Ishikawa (cell line): ENCODE data around the gene GRK1.

Experiments used
- CEBPB ChIP-seq: IDR thresholded peaks from 2 replicates; pipeline ENCODE4 v1.6.1; 2012
- CREB1 ChIP-seq: IDR thresholded peaks from 2 replicates; pipeline ENCODE4 v1.6.1; 2012; ENCODE audit warnings: low read depth
- EGR1 ChIP-seq: IDR thresholded peaks from 2 replicates; pipeline ENCODE4 v1.6.1; 2012
- EP300 ChIP-seq: IDR thresholded peaks from 2 replicates; pipeline ENCODE4 v1.6.1; 2012; ENCODE audit warnings: borderline replicate concordance
- FOXM1 ChIP-seq: IDR thresholded peaks from 2 replicates; pipeline ENCODE4 v1.6.1; 2012; ENCODE audit warnings: low read depth, borderline replicate concordance
- NFIC ChIP-seq: IDR thresholded peaks from 2 replicates; pipeline ENCODE4 v1.6.1; 2012
- RAD21 ChIP-seq: IDR thresholded peaks from 2 replicates; pipeline ENCODE4 v1.6.1; 2012; ENCODE audit warnings: low read depth
- REST ChIP-seq: IDR thresholded peaks from 2 replicates; pipeline ENCODE4 v1.6.1; 2012; ENCODE audit warnings: low read depth, mild to moderate bottlenecking
- TAF1 ChIP-seq: IDR thresholded peaks from 2 replicates; pipeline ENCODE4 v1.6.1; 2012; ENCODE audit warnings: low read depth, mild to moderate bottlenecking
- TCF12 ChIP-seq: IDR thresholded peaks from 2 replicates; pipeline ENCODE4 v1.6.1; 2012; ENCODE audit warnings: low read depth
- TEAD4 ChIP-seq: IDR thresholded peaks from 2 replicates; pipeline ENCODE4 v1.6.1; 2012
- YY1 ChIP-seq: IDR thresholded peaks from 2 replicates; pipeline ENCODE4 v1.6.1; 2012; ENCODE audit warnings: low read depth
- ZBTB7A ChIP-seq: IDR thresholded peaks from 2 replicates; pipeline ENCODE4 v1.6.1; 2012; ENCODE audit warnings: low read depth
- TF ChIP-seq, protein P1 (sequence below): IDR thresholded peaks from 2 replicates; pipeline ENCODE4 v1.6.1; 2012
- TF ChIP-seq, protein P2 (sequence below): IDR thresholded peaks from 2 replicates; pipeline ENCODE4 v1.6.1; 2012

GRK1 gene

GRCh38 chr13:113656003-113656588 lies 10.9 kb upstream of the GRK1 start:
- TF ChIP-seq CREB1 = no peak
- no peak for TF ChIP-seq ZBTB7A
- no peak for TF ChIP-seq CEBPB

DNA sequence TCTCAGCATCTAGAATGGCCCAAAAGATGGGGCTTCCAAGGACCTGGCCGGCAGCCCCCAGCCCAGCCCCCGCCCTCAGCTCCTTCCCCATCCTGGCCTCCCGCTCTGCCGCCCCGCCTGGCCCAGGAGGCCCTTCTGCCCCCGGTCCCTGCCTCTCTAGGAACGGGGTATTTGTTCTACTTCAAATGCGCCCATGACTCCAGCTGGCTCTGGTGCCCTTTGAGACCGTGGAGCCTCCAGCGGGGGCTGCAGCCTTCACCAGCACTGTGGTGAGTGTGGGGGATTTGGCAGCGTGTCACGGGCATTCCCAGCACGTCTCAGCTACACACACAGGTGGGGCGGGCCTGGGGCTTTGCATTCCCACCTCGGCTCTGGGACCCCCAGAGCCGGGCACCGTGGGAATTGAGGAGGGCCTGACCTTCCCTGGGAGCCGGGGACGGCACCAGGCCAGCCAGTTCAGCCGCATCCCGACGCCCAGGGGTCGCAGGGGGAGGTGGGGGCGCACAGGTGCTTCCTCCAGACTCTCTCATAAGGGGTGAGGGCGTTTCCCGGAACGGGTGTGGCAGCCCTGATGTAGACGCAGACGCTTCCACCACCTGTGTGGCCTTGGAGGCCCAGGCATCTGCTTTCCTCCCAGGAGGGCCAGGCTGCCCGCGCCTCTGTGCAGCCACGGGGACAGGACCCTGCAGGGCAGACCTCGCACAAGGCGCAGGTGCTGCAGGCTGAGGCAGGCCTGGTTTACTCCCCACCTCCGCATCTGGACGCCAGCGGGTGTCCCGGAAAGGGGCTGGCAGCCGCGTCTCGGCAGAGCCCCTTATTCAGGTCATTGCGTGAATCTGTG lies 10.0 kb upstream of the GRK1 start:
- TF ChIP-seq RAD21 = no peak
- no peak for TF ChIP-seq NFIC
- TF ChIP-seq REST = no peak
- TF ChIP-seq, protein P1, sequence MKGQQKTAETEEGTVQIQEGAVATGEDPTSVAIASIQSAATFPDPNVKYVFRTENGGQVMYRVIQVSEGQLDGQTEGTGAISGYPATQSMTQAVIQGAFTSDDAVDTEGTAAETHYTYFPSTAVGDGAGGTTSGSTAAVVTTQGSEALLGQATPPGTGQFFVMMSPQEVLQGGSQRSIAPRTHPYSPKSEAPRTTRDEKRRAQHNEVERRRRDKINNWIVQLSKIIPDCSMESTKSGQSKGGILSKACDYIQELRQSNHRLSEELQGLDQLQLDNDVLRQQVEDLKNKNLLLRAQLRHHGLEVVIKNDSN = no peak
- no peak for TF ChIP-seq EGR1
- TF ChIP-seq TAF1 = no peak
- TF ChIP-seq ZBTB7A = no peak
- no peak for TF ChIP-seq TCF12

- no peak for TF ChIP-seq TEAD4
- no peak for TF ChIP-seq CREB1
- TF ChIP-seq YY1 = no peak
- no peak for TF ChIP-seq EP300
- TF ChIP-seq NFIC = no peak
- TF ChIP-seq RAD21 = no peak
- TF ChIP-seq, protein P2, sequence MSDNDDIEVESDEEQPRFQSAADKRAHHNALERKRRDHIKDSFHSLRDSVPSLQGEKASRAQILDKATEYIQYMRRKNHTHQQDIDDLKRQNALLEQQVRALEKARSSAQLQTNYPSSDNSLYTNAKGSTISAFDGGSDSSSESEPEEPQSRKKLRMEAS = no peak
- no peak for TF ChIP-seq ZBTB7A
- TF ChIP-seq TCF12 = no peak
- no peak for TF ChIP-seq REST
- TF ChIP-seq TAF1 = no peak
- TF ChIP-seq, protein P1 = no peak
- TF ChIP-seq FOXM1 = no peak
- no peak for TF ChIP-seq EGR1
- TF ChIP-seq CEBPB = no peak
Measured at GRCh38 chr13:113657851-113658741, 8.9 kb upstream of the GRK1 start, which contains the start of gene ATP4B. Gene ATP4B (minus strand): TSS chr13:113658198. CDS start chr13:113658144, 54 bp downstream.

DNA sequence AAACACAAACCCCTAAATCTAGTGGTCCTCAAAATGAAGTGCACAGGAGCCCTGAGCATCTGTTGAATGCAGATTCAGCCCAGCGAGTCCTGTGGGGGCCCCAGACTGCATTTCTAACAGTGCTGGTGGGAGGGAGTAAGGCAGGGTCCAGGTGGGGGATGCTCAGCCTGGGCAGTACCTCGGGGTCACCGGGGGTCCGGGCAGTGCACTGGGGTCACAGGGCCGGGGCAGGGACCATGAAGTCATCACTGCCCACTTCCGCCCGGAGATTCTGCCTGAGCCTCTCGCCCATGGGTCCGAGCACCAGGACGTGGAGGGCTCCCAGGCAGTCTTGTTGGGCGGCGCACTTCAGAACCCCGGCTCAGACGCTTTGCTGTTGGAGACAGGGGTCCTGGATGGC lies 8.2 kb upstream of the GRK1 start:
- TF ChIP-seq, protein P1 = no peak
- no peak for TF ChIP-seq REST
